Measurements from ENCODE around the gene TMEM204.

DNA sequence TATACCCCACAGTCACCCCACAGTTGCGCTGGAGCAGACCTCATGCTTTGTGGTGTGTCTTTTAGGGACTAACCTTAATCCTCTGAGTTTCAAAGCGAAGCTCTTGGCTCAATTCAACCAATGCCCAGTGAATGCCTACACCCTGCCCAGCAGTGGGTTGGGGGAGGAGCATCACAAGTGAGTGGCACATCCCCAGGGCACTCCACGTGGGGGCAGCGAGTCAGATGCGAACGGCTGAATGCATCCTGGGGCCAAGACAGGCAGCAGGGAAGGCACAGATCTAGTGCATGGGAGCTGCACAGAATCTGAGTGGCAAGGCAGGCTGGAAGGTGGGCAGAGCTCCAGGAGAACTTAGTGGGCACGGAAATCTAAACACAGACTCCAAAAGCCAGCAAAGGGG is 39.2 kb downstream of the TMEM204 start:
- TF ChIP-seq, protein P1, sequence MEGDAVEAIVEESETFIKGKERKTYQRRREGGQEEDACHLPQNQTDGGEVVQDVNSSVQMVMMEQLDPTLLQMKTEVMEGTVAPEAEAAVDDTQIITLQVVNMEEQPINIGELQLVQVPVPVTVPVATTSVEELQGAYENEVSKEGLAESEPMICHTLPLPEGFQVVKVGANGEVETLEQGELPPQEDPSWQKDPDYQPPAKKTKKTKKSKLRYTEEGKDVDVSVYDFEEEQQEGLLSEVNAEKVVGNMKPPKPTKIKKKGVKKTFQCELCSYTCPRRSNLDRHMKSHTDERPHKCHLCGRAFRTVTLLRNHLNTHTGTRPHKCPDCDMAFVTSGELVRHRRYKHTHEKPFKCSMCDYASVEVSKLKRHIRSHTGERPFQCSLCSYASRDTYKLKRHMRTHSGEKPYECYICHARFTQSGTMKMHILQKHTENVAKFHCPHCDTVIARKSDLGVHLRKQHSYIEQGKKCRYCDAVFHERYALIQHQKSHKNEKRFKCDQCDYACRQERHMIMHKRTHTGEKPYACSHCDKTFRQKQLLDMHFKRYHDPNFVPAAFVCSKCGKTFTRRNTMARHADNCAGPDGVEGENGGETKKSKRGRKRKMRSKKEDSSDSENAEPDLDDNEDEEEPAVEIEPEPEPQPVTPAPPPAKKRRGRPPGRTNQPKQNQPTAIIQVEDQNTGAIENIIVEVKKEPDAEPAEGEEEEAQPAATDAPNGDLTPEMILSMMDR (IDR thresholded peaks at IDR 0.05): no peak
- TF ChIP-seq POLR2A (IDR thresholded peaks at IDR 0.05): no peak

All from thyroid gland (tissue), 4 donors.